Thoracic aorta (tissue), 2 donors: Measurements from ENCODE around the gene IQSEC3. TPM values are rescaled to one million over a fixed set of nuclear protein-coding genes. Genes with fewer than 3 reads are reported as not detected.

Experiments used
- ATAC-seq: fragments of 150-250 bp; one replicate; pipeline ENCODE4 v1.8.0; 2017; ENCODE audit warnings: low read depth; ENCODE audit not compliant: insufficient number of reproducible peaks, low FRiP score
- DNase-seq: peaks from one replicate; pipeline ENCODE4 v3.0.0-alpha.2; 2020; ENCODE audit warnings: low spot score
- H3K27ac ChIP-seq, 2 donors: fragments of 200-600 bp; sonication (generic); 1 replicate in 1 of 2; 2 replicates in 1 of 2; pipeline ENCODE4 v1.5.1; 2016; ENCODE audit warnings: mild to moderate bottlenecking in 2 of 2, moderate library complexity in 2 of 2
- H3K27me3 ChIP-seq: fragments of 200-600 bp; sonication (generic); replicated peaks from 2 replicates; pipeline ENCODE4 v1.6.0; 2016; ENCODE audit warnings: mild to moderate bottlenecking; ENCODE audit not compliant: insufficient read depth
- H3K36me3 ChIP-seq: fragments of 200-600 bp; sonication (generic); one replicate; pipeline ENCODE4 v1.5.1; 2016
- H3K4me1 ChIP-seq, 2 donors: fragments of 200-600 bp; sonication (generic); 1 replicate in 1 of 2; 2 replicates in 1 of 2; pipeline versions ENCODE4 v1.5.1 to v1.6.0; 2016; ENCODE audit warnings: low read depth in 2 of 2, mild to moderate bottlenecking in 1 of 2; ENCODE audit not compliant: control insufficient read depth in 1 of 2
- H3K4me3 ChIP-seq: fragments of 200-600 bp; sonication (generic); 2 replicates; pipeline ENCODE4 v1.5.1; 2016; ENCODE audit warnings: mild to moderate bottlenecking
- H3K9me3 ChIP-seq: fragments of 200-600 bp; sonication (generic); 2 replicates; pipeline ENCODE4 v1.5.1; 2016
- total RNA-seq, 2 donors: library from RNA; depleted of rRNA; stranded (reverse); fragments of >200 nt; gene quantifications; one replicate each; pipeline versions ENCODE4 v1.1.0 to v1.2.3, GENCODE V29; 2016
- TF ChIP-seq, protein P1 (sequence below): fragments of 200-600 bp; sonication (generic); IDR thresholded peaks from one replicate; pipeline ENCODE4 v1.5.1; 2019; ENCODE audit warnings: antibody characterized with exemption

The IQSEC3 gene
- total RNA-seq, 2 donors from 2014 or later = 1.1 to 1.3 TPM

DNA sequence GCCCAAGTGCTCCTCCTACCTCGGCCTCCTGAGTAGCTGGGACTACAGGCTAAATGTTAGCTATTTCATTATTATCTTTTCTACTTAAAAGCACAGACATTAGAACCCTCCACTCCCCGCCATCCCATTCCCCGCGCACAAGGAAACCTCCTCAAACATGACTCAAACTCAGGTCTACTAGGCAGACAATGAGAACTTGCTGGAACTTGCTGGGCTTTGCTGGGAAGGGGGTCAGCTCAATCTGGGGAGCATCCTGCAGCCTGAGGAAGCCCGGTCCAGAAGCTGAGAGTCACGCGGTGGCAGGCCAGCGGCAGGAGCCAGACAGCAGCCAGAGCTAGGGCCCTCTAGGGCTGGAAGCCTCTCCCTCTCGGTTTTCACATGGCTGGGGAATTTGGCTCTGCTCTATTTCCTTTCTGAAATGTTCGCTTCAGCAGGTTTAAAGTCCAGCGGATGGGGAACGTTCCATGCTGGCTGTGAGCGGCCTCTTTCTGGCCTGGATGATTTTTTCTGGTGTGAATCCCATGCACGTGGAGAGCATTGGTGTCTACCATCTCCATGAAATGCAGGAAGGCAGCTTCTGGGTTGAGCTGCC is 78.9 kb downstream of the IQSEC3 start:
- H3K36me3 ChIP-seq = no peaks in the 10 kb centered on the region
- no peak overlapping the region for H3K4me3 ChIP-seq
- no peaks in the 10 kb centered on the region for H3K27me3 ChIP-seq
- TF ChIP-seq, protein P1, sequence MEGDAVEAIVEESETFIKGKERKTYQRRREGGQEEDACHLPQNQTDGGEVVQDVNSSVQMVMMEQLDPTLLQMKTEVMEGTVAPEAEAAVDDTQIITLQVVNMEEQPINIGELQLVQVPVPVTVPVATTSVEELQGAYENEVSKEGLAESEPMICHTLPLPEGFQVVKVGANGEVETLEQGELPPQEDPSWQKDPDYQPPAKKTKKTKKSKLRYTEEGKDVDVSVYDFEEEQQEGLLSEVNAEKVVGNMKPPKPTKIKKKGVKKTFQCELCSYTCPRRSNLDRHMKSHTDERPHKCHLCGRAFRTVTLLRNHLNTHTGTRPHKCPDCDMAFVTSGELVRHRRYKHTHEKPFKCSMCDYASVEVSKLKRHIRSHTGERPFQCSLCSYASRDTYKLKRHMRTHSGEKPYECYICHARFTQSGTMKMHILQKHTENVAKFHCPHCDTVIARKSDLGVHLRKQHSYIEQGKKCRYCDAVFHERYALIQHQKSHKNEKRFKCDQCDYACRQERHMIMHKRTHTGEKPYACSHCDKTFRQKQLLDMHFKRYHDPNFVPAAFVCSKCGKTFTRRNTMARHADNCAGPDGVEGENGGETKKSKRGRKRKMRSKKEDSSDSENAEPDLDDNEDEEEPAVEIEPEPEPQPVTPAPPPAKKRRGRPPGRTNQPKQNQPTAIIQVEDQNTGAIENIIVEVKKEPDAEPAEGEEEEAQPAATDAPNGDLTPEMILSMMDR = no peak
- DNase-seq (no peak), ATAC-seq (no peak)
- H3K27ac ChIP-seq = no peak overlapping the region
- H3K4me1 ChIP-seq = no peaks in the 10 kb centered on the region
- no peaks in the 10 kb centered on the region for H3K9me3 ChIP-seq

DNA sequence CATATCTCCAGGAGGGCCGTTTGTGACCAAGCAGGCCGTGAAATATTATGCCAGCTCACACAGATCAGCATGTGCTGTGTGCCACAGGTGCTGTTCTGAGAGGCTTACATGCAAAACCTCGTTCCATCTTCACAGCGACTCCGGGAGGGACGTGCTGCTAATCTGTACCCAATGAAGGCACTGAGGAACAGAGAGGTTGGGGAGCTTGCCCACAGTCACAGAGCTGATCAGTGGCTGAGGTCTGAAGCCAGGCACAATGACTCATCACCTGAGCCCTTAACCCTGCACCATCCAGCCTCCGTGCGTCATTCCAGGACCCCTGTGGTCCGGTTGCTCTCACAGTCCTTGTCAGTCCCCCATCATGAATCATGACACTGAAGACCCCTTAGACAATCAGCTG is 80.7 kb downstream of the IQSEC3 start:
- Histone ChIP-seq H3K27me3 (no peaks in the 10 kb centered on the region), H3K36me3 (no peaks in the 10 kb centered on the region), H3K27ac (no peak overlapping the region), H3K4me3 (no peak overlapping the region), H3K4me1 (no peaks in the 10 kb centered on the region), H3K9me3 (no peaks in the 10 kb centered on the region)
- TF ChIP-seq, protein P1 = no peak
- ATAC-seq (no peak), DNase-seq (no peak)

GRCh38 chr12:148676-149416 is 82.3 kb downstream of the IQSEC3 start:
- DNase-seq (no peak), ATAC-seq (no peak)
- TF ChIP-seq, protein P1 = no peak
- Histone ChIP-seq H3K9me3 (no peaks in the 10 kb centered on the region), H3K27ac (no peak overlapping the region), H3K4me3 (no peak overlapping the region), H3K27me3 (no peaks in the 10 kb centered on the region), H3K4me1 (no peaks in the 10 kb centered on the region), H3K36me3 (no peaks in the 10 kb centered on the region)

DNA sequence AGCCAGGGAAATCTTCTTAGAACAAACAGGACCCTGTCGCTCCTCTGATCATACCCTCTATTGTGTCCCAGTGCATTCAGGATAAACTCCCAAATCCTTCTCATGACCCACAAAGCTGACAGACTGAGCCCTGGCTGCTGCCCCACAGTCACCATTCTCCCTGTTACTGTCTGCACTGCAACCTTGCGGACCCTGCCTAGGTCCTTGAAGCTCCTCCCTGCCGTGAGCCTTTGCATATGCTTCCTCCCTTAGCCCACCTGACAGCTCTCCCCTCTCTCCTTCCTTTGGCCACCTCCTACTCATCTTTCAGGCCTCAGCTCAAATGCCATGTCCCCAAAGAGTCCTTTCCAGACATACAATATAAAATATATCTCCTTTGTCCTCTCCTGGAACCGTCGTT is 85.0 kb downstream of the IQSEC3 start:
- no peaks in the 10 kb centered on the region for H3K36me3 ChIP-seq
- no peak for DNase-seq
- H3K4me1 ChIP-seq = no peaks in the 10 kb centered on the region
- no peak overlapping the region for H3K4me3 ChIP-seq
- H3K27me3 ChIP-seq = no peaks in the 10 kb centered on the region
- TF ChIP-seq, protein P1 = no peak
- ATAC-seq = no peak
- H3K9me3 ChIP-seq = no peaks in the 10 kb centered on the region
- H3K27ac ChIP-seq = no peak overlapping the region

GRCh38 chr12:152440-152839 is 85.9 kb downstream of the IQSEC3 start:
- Histone ChIP-seq H3K27me3 (no peaks in the 10 kb centered on the region), H3K36me3 (no peaks in the 10 kb centered on the region), H3K9me3 (no peaks in the 10 kb centered on the region), H3K4me3 (no peak overlapping the region), H3K4me1 (no peaks in the 10 kb centered on the region), H3K27ac (no peak overlapping the region)
- DNase-seq = no peak
- ATAC-seq = no peak
- TF ChIP-seq, protein P1 = no peak
